ENCODE measurements around the gene DUSP3.

DNA sequence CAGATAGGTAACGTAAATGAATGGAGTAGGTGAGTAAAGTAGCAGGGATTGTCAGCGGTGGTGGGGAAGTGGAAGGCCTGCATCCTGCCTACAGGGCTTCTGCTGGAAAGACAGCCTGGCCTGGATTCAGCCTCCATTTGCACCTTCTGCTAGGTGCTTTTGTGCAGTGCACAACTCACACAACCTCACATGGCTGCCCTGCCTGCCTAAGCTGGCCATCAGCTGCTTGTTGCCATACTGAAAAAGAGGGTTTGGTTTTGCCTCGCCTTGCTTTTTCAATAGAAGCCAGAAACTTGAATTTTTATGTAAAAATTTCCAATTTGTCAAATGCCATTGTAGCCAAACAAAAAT lies 56.5 kb downstream of the DUSP3 start:
- TF ChIP-seq ZNF274 (IDR thresholded peaks at IDR 0.05; ENCODE audit: low read depth, low read length): no peak
- no peak for TF ChIP-seq YY1 (IDR thresholded peaks at IDR 0.05; ENCODE audit: insufficient read depth, insufficient read length)
- TF ChIP-seq SUZ12 (IDR thresholded peaks at IDR 0.05; ENCODE audit: extremely low read depth, insufficient read depth, insufficient read length): no peak
